HEK293T (cell line): ENCODE results near the gene TBC1D5.

Source experiments
- CTCF ChIA-PET: fragments of 350-600 bp; formaldehyde crosslinking; extraction: SDS; loops from one replicate; lab custom pipeline; 2021; ENCODE audit warnings: antibody characterized with exemption, inconsistent platforms; lab: Yijun Ruan, JAX
- POLR2A ChIA-PET: fragments of 350-600 bp; formaldehyde crosslinking; extraction: SDS; loops from one replicate; lab custom pipeline; 2020; ENCODE audit warnings: antibody characterized with exemption, inconsistent platforms; lab: Yijun Ruan, JAX
- DNase-seq: peaks from one replicate; pipeline ENCODE4 v3.0.0; 2012; ENCODE audit warnings: mixed read lengths; ENCODE audit errors: extremely low spot score
- ARNT ChIP-seq: fragments of 450-650 bp; IDR thresholded peaks from 2 replicates; pipeline ENCODE4 v1.6.1; 2017; ENCODE audit warnings: mild to moderate bottlenecking
- BHLHE40 ChIP-seq: fragments of 450-650 bp; IDR thresholded peaks from 2 replicates; pipeline ENCODE4 v1.6.1; 2016; ENCODE audit warnings: mild to moderate bottlenecking, moderate library complexity, borderline replicate concordance
- CTBP1 ChIP-seq: fragments of 450-650 bp; IDR thresholded peaks from 2 replicates; pipeline ENCODE4 v1.6.1; 2016; ENCODE audit warnings: borderline replicate concordance
- ELF4 ChIP-seq: fragments of 450-650 bp; IDR thresholded peaks from 2 replicates; pipeline ENCODE4 v1.6.1; 2017; ENCODE audit warnings: antibody characterized with exemption
- FOXA1 ChIP-seq: fragments of 450-650 bp; IDR thresholded peaks from 2 replicates; pipeline ENCODE4 v1.6.1; 2016; ENCODE audit warnings: mild to moderate bottlenecking
- FOXK2 ChIP-seq: fragments of 450-650 bp; IDR thresholded peaks from 2 replicates; pipeline ENCODE4 v1.6.1; 2016; ENCODE audit warnings: mild to moderate bottlenecking
- FOXM1 ChIP-seq: fragments of 450-650 bp; IDR thresholded peaks from 2 replicates; pipeline ENCODE4 v1.6.1; 2017; ENCODE audit warnings: mild to moderate bottlenecking, borderline replicate concordance
- HDGF ChIP-seq: fragments of 450-650 bp; IDR thresholded peaks from 2 replicates; pipeline ENCODE4 v1.6.1; 2017; ENCODE audit warnings: antibody characterized with exemption, borderline replicate concordance
- L3MBTL2 ChIP-seq: fragments of 450-650 bp; conservative IDR thresholded peaks from 2 replicates; pipeline ENCODE4 v1.6.1; 2016; ENCODE audit warnings: mild to moderate bottlenecking
- LEF1 ChIP-seq: fragments of 450-650 bp; IDR thresholded peaks from 2 replicates; pipeline ENCODE4 v1.6.1; 2017; ENCODE audit warnings: mild to moderate bottlenecking, borderline replicate concordance
- NFRKB ChIP-seq: fragments of 450-650 bp; IDR thresholded peaks from 2 replicates; pipeline ENCODE4 v1.6.1; 2016; ENCODE audit warnings: mild to moderate bottlenecking, moderate library complexity
- SP1 ChIP-seq: fragments of 450-650 bp; IDR thresholded peaks from 2 replicates; pipeline ENCODE4 v1.6.1; 2017
- SUZ12 ChIP-seq: fragments of 450-650 bp; IDR thresholded peaks from 2 replicates; pipeline ENCODE4 v1.6.1; 2016; ENCODE audit warnings: mild to moderate bottlenecking
- TARDBP ChIP-seq: fragments of 450-650 bp; IDR thresholded peaks from 2 replicates; pipeline ENCODE4 v1.6.1; 2016
- ZNF384 ChIP-seq: fragments of 450-650 bp; IDR thresholded peaks from 2 replicates; pipeline ENCODE4 v1.6.1; 2016
- TF ChIP-seq, protein P1 (sequence below): fragments of 450-650 bp; IDR thresholded peaks from 2 replicates; pipeline ENCODE4 v1.6.1; 2016

TBC1D5 gene

DNA sequence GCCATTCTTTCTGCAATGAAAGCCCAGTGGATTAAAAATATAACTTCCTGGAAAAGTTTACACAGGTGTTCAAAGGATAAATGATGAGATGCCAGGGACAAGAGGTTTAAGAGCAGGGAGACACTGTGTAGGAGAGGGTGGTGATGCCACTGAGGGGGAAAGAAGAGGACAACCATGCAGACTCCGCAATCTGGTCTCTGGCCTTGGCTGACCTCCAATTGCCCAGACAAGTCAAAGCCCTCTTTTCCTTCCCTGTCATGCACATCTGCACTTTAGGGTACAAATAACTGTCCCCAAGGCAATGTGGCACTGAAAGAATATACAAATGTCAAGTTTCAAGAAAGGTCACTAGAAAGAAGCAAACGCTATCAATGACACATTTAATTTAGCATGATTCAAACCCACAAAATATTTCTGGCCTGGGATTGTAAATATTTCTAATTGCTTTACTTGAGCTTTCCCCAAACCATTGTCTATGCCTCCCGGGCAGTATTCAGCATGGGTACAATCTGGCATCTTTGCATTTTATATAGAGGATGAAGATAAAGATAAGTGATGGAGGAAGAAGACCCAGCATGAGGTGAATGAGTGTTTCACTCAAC lies 538.3 kb downstream of the TBC1D5 start:
- no peak for DNase-seq
- ChIA-PET CTCF (no interaction called here), POLR2A (no interaction called here)
- TF ChIP-seq FOXM1 (no peak), FOXK2 (no peak), CTBP1 (no peak), HDGF (no peak), ELF4 (no peak), ZNF384 (no peak), TARDBP (no peak), NFRKB (no peak)
- TF ChIP-seq, protein P1, sequence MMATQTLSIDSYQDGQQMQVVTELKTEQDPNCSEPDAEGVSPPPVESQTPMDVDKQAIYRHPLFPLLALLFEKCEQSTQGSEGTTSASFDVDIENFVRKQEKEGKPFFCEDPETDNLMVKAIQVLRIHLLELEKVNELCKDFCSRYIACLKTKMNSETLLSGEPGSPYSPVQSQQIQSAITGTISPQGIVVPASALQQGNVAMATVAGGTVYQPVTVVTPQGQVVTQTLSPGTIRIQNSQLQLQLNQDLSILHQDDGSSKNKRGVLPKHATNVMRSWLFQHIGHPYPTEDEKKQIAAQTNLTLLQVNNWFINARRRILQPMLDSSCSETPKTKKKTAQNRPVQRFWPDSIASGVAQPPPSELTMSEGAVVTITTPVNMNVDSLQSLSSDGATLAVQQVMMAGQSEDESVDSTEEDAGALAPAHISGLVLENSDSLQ = no peak

DNA sequence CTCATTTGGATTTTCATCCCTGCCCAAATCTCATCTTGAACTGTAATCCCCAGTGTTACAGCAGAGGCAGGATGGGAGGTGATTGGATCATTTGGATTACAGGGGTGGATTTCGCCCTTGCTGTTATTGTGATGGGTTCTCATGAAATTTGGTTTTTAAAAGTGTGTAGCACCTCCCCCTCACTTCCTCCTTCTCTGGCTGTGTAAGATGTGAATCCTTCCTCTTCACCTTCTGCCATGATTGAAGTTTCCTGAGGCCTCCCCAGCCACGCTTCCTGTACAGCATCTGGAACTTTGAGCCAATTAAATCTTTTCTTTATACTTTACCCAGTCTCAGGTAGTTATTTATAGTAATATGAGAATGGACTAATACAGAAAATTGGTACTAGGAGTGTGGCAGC lies 540.9 kb downstream of the TBC1D5 start:
- DNase-seq = no peak
- CTCF ChIA-PET = no interaction called here
- TF ChIP-seq SP1 (no peak), NFRKB (no peak), FOXM1 (no peak), L3MBTL2 (no peak), HDGF (no peak), ZNF384 (no peak), TARDBP (no peak), FOXK2 (no peak), ARNT (no peak), CTBP1 (no peak), LEF1 (no peak), ELF4 (no peak), SUZ12 (no peak), BHLHE40 (no peak), FOXA1 (no peak)
- TF ChIP-seq, protein P1 = no peak
- POLR2A ChIA-PET = no interaction called here

DNA sequence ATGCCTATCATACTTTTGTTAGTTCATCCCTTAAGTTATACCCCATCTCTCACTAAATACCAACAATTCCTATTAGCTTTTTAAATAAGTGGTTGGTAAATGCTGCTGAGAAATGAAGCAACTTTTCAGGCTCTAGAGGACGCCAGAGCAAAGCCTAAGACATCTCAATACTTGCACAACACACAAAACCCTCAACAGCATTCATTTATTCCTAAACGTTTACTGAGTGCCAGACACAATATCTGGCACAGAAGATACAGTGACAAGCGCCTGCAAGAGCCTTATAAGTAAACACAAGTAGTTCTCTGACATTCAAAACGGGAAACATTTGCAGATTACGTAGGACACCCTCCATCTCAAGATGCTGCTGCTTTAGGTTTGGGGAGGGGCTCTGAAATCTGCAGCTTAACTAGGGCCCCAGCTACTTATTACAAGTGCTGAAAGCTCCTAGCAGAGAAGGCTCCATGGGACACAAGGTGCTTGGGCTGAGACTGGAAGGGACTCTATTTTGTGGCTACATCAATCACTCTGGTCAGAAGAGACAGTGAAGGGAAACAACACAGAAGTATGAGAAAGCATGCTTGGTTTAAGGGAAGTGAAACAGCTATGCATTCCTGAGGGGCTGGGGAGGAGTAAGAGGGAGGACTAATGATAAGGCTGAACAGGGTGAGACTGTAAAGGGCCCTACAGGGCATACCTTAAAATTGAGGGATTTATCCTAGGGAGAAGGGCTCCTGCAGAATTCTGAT lies 546.4 kb downstream of the TBC1D5 start:
- ChIA-PET CTCF (no interaction called here), POLR2A (no interaction called here)
- TF ChIP-seq, protein P1 = no peak
- TF ChIP-seq NFRKB (no peak), SUZ12 (no peak), HDGF (no peak)
- no peak for DNase-seq

DNA sequence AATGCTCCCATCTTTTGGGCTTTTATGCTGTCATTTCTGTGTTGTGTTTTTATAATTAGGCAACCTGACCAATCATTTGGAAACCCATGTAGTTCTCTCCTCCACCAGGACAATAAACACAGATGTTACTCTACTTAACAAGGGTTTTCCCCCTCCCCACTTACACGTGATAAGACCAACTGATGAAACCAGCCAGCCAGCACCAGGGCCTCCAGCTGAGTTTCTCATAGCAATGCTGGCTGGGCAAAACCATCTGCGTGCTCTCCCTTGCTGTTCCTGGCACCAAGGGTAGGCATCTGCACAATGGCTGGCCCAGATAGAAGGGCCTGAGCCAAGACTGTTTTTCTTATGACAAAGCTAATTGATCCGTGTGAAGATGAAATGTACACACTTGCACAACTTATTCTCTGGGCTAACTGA lies 547.2 kb downstream of the TBC1D5 start:
- no peak for TF ChIP-seq TARDBP
- no peak for TF ChIP-seq FOXK2
- no peak for TF ChIP-seq L3MBTL2
- TF ChIP-seq SUZ12 = no peak
- TF ChIP-seq FOXM1 = no peak
- TF ChIP-seq, protein P1 = no peak
- no peak for TF ChIP-seq NFRKB
- no peak for TF ChIP-seq BHLHE40
- POLR2A ChIA-PET = no interaction called here
- CTCF ChIA-PET = no interaction called here
- DNase-seq = peak; percentile 10

DNA sequence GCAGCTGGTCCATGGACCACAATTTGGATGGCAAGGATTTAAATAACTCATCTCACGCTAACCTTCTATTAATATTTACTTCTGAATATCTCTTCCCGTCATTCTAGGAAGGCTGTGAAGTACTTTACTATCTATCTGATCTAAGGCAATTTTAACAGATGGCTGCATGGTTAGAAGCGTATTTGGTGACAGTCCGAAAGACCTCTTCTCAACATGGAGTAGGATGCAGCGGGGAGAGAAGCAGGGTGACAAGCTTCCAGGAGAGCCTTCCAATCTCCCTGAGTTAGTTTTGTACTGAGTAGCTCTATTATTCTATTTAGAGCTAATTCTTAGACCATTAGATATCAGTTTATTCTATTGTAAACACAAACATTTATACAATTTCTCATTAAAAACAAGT lies 548.3 kb downstream of the TBC1D5 start:
- DNase-seq = no peak
- ChIA-PET CTCF (no interaction called here), POLR2A (no interaction called here)
- no peak for TF ChIP-seq ZNF384

DNA sequence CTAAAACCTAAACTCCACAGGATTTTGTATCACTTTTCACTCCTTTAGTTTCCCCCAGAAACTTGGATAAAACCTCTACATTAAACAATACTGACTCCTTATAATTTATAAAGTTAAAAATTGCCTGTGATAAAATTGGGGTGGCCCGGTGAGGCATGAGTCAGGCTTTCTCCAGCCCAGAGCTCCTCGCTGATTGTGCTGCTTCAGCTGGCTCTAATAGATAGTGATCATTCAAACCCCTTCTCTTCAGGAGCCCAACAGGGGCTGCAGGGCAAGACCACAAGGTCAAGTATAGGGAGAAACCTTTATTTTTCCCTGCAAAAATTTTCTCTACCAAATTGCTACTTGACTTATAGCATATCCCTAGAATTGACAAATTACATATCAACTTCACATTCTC lies 549.4 kb downstream of the TBC1D5 start:
- no peak for DNase-seq
- ChIA-PET CTCF (no interaction called here), POLR2A (no interaction called here)
- TF ChIP-seq L3MBTL2 = no peak
- TF ChIP-seq NFRKB = no peak
- no peak for TF ChIP-seq ELF4
